ENCODE data around the gene SPOCK1.

The SPOCK1 gene

DNA sequence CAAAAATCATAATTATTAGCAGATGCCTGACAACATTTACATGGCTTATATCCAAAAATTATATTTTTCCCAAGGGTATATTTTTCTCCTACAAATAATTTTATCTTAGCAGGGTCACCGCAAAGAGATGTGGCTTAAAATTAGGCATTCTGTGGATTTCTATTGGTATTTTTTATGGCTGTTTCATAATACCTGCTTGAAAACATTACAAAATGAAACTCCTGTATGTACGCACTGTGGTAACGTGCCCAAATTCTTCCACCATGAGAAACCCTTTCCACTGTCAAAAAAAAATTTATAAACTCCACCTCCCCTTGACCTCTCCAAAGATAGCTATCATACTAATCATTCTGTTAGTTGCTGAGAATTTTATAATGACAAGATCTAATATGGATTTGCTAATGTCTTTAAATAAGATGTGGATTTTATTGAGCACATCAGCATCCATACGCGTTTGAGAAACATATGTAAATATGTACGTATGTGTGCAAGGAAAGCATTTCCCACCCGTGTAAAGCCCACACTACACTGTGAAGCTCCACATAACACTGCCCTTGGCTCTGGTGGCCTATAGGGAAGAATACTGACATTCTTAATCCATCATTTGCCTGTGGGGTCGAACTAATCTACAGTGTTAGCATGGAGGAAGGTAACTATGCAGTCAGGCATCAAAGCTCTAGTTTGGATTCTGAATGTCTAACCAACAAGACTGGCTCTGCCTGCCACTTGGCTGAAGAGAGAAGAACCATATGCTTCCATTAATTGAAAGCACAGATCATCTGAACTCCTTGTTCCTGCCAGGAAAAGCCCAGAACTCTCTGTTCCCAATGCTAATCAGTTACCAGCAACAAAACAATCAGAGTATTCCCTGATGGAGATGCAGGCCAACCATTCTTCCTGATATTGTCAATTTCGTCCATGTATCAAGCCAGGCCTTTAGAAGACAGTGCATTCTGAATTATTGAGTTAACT, 244.7 kb downstream of the SPOCK1 start:
- Histone ChIP-seq H3K27me3 (ENCODE audit: insufficient read depth, poor library complexity, severe bottlenecking) (no peaks in the 10 kb centered on the region), H3K4me3 (replicated peaks; ENCODE audit: insufficient read depth, low read length) (no peak overlapping the region), H3K27ac (replicated peaks) (no peak overlapping the region)
- no peak for DNase-seq (ENCODE audit: low read depth in 1 of 2, low spot score in 1 of 2)
- TF ChIP-seq, protein P1, sequence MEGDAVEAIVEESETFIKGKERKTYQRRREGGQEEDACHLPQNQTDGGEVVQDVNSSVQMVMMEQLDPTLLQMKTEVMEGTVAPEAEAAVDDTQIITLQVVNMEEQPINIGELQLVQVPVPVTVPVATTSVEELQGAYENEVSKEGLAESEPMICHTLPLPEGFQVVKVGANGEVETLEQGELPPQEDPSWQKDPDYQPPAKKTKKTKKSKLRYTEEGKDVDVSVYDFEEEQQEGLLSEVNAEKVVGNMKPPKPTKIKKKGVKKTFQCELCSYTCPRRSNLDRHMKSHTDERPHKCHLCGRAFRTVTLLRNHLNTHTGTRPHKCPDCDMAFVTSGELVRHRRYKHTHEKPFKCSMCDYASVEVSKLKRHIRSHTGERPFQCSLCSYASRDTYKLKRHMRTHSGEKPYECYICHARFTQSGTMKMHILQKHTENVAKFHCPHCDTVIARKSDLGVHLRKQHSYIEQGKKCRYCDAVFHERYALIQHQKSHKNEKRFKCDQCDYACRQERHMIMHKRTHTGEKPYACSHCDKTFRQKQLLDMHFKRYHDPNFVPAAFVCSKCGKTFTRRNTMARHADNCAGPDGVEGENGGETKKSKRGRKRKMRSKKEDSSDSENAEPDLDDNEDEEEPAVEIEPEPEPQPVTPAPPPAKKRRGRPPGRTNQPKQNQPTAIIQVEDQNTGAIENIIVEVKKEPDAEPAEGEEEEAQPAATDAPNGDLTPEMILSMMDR (IDR thresholded peaks at IDR 0.05; ENCODE audit: insufficient read depth, low read length): no peak
- TF ChIP-seq POLR2AphosphoS5 (IDR thresholded peaks at IDR 0.05; ENCODE audit: low read depth): no peak
- TF ChIP-seq GABPA (IDR thresholded peaks at IDR 0.05; ENCODE audit: low read depth): no peak
- TF ChIP-seq SPI1 (IDR thresholded peaks at IDR 0.05; ENCODE audit: borderline replicate concordance, low read depth): no peak
- TF ChIP-seq, protein P2, sequence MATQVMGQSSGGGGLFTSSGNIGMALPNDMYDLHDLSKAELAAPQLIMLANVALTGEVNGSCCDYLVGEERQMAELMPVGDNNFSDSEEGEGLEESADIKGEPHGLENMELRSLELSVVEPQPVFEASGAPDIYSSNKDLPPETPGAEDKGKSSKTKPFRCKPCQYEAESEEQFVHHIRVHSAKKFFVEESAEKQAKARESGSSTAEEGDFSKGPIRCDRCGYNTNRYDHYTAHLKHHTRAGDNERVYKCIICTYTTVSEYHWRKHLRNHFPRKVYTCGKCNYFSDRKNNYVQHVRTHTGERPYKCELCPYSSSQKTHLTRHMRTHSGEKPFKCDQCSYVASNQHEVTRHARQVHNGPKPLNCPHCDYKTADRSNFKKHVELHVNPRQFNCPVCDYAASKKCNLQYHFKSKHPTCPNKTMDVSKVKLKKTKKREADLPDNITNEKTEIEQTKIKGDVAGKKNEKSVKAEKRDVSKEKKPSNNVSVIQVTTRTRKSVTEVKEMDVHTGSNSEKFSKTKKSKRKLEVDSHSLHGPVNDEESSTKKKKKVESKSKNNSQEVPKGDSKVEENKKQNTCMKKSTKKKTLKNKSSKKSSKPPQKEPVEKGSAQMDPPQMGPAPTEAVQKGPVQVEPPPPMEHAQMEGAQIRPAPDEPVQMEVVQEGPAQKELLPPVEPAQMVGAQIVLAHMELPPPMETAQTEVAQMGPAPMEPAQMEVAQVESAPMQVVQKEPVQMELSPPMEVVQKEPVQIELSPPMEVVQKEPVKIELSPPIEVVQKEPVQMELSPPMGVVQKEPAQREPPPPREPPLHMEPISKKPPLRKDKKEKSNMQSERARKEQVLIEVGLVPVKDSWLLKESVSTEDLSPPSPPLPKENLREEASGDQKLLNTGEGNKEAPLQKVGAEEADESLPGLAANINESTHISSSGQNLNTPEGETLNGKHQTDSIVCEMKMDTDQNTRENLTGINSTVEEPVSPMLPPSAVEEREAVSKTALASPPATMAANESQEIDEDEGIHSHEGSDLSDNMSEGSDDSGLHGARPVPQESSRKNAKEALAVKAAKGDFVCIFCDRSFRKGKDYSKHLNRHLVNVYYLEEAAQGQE (IDR thresholded peaks at IDR 0.05; ENCODE audit: insufficient replicate concordance, low read depth): no peak

DNA sequence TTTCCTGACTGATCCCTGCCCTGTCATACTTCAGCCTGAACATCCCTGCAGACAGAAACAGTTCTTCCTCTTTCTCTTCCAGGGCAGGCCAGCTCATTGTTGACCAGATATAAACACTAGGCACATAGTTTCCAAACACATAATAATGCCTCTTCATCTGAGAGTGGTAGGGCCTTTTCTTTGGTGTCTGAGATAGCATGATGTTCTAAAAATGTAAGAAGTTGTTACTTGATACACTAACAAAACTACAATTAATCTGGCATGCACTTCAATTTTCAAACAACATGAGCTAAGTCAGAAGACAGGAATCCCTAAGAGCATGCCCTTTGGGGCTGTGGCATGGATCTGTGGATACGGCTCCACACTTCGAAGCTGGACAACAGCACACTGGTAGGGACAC, 246.6 kb downstream of the SPOCK1 start:
- Histone ChIP-seq H3K27me3 (ENCODE audit: insufficient read depth, poor library complexity, severe bottlenecking) (no peaks in the 10 kb centered on the region), H3K4me3 (replicated peaks; ENCODE audit: insufficient read depth, low read length) (no peak overlapping the region), H3K27ac (replicated peaks) (no peak overlapping the region)
- DNase-seq (ENCODE audit: low read depth in 1 of 2, low spot score in 1 of 2): no peak
- no peak for TF ChIP-seq GABPA (IDR thresholded peaks at IDR 0.05; ENCODE audit: low read depth)
- TF ChIP-seq POLR2AphosphoS5 (IDR thresholded peaks at IDR 0.05; ENCODE audit: low read depth): no peak
- TF ChIP-seq SPI1 (IDR thresholded peaks at IDR 0.05; ENCODE audit: borderline replicate concordance, low read depth): no peak
- TF ChIP-seq, protein P1 (IDR thresholded peaks at IDR 0.05; ENCODE audit: insufficient read depth, low read length): no peak
- TF ChIP-seq, protein P2 (IDR thresholded peaks at IDR 0.05; ENCODE audit: insufficient replicate concordance, low read depth): no peak

DNA sequence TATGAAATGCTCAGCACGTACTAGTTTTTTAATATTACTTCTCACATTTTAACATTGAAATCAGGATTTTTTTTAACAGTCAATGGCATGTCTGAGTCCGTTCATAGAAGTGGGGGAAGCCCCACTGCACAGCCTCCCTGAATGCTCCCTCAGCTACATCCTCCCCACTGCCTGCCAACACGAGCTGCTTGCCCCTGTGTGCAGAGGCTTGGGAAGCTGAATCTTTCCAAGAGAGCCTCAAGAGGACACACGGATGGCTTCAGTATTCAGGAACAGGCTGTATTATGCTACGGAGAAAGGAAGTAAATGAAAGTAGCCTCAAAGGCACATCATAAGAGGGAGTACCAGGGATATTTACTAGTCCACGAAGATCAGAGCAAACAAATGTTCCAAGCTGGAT, 248.7 kb downstream of the SPOCK1 start:
- Histone ChIP-seq H3K4me3 (replicated peaks; ENCODE audit: insufficient read depth, low read length) (no peak overlapping the region), H3K27ac (replicated peaks) (no peak overlapping the region), H3K27me3 (ENCODE audit: insufficient read depth, poor library complexity, severe bottlenecking) (no peaks in the 10 kb centered on the region)
- TF ChIP-seq, protein P2 (IDR thresholded peaks at IDR 0.05; ENCODE audit: insufficient replicate concordance, low read depth): no peak
- DNase-seq (ENCODE audit: low read depth in 1 of 2, low spot score in 1 of 2): no peak

Data from HL-60 (cell line).